Gastrocnemius medialis (tissue), 4 donors: ENCODE data around the gene RETREG2. TPM values are rescaled to one million over a fixed set of nuclear protein-coding genes. Genes with fewer than 3 reads are reported as not detected.

Source experiments
- ATAC-seq, 2 donors: fragments of 150-250 bp; one replicate each; pipeline ENCODE4 v1.9.1; 2016
- DNase-seq, 2 donors: peaks; one replicate each; pipeline ENCODE4 v3.0.0-alpha.2; 2019
- H3K27ac ChIP-seq, 4 donors: fragments of 200-600 bp; sonication (generic); 1 replicate in 1 of 4; 2 replicates in 3 of 4; pipeline ENCODE4 v1.5.1; 2016 to 2018; ENCODE audit warnings: mild to moderate bottlenecking in 2 of 4, moderate library complexity in 1 of 4
- H3K27me3 ChIP-seq, 3 donors: fragments of 200-600 bp; sonication (generic) in 2 of 3; 1 replicate in 1 of 3; 2 replicates in 2 of 3; pipeline versions ENCODE4 v1.5.1 to v1.6.0; 2016 to 2019; ENCODE audit warnings: mild to moderate bottlenecking in 1 of 3, moderate library complexity in 1 of 3
- H3K36me3 ChIP-seq, 2 donors: fragments of 200-600 bp; sonication (generic) in 1 of 2; one replicate each; pipeline ENCODE4 v1.5.1; 2017 to 2018
- H3K4me1 ChIP-seq, 2 donors: fragments of 200-600 bp; sonication (generic) in 1 of 2; one replicate each; pipeline ENCODE4 v1.5.1; 2016 to 2017; ENCODE audit warnings: mild to moderate bottlenecking in 2 of 2
- H3K4me3 ChIP-seq, 4 donors: fragments of 200-600 bp; sonication (generic) in 3 of 4; 1 replicate in 1 of 4; 2 replicates in 3 of 4; pipeline ENCODE4 v1.5.1; 2016 to 2019; ENCODE audit warnings: mild to moderate bottlenecking in 2 of 4
- H3K9me3 ChIP-seq, 3 donors: fragments of 200-600 bp; sonication (generic) in 2 of 3; 1 replicate in 1 of 3; 2 replicates in 2 of 3; pipeline ENCODE4 v1.5.1; 2016 to 2019
- POLR2A ChIP-seq, 2 donors: fragments of 450-650 bp; IDR thresholded peaks; one replicate each; pipeline ENCODE4 v1.6.1; 2017; ENCODE audit warnings: antibody characterized with exemption in 2 of 2, mild to moderate bottlenecking in 2 of 2, moderate library complexity in 2 of 2
- in situ Hi-C, 4 donors: fragments of 200-750 bp; cut with MboI; loops; one replicate each; pipeline versions ENCODE4 v1.15.0 to v1.8.0; 2017; ENCODE audit warnings: low sequenced_read_pairs in 4 of 4
- intact Hi-C: fragments of 100-400 bp; cut with DNase I; formaldehyde crosslinking; loops from one replicate; pipeline ENCODE4 v1.15.1; 2023; ENCODE audit warnings: low total_unique reads
- total RNA-seq, 4 donors: library from RNA; depleted of rRNA; stranded (reverse); fragments of >200 nt; gene quantifications; one replicate each; pipeline versions ENCODE4 v1.1.0 to v1.2.3, GENCODE V29; 2016
- TF ChIP-seq, protein P1 (sequence below), 5 experiments: fragments of 450-650 bp in 3 of 5; fragments of 200-600 bp in 2 of 5; sonication (generic) in 2 of 5; IDR thresholded peaks in 4 of 5; conservative IDR thresholded peaks in 1 of 5; 1 replicate in 4 of 5; 2 replicates in 1 of 5; pipeline ENCODE4 v1.5.1; 2016 to 2019; ENCODE audit warnings: antibody characterized with exemption in 5 of 5, mild to moderate bottlenecking in 3 of 5, moderate library complexity in 3 of 5

RETREG2 gene
- total RNA-seq, 4 donors from 2014 or later, result 39.8 to 57.2 (median 44.9) TPM

GRCh38 chr2:219159771-219160185, 18.3 kb upstream of the RETREG2 start:
- H3K27ac ChIP-seq, result peak overlapping the region; percentile 98 to 100 (median 98)
- H3K27me3 ChIP-seq, result no peaks in the 10 kb centered on the region
- intact Hi-C loops (loop anchor here (1.0 to 10.0 kb wide), 11 partner anchors 12 to 591 kb away; partner anchors contain the start of genes ANKZF1, ATG9A, CNOT9 and DNAJB2), in situ Hi-C loops (loop anchor here (5.0 to 25.0 kb wide), 6 partner anchors 105 to 138 kb away; partner anchors contain the start of gene DNAJB2 (in 2 of the 4))
- TF ChIP-seq, protein P1, sequence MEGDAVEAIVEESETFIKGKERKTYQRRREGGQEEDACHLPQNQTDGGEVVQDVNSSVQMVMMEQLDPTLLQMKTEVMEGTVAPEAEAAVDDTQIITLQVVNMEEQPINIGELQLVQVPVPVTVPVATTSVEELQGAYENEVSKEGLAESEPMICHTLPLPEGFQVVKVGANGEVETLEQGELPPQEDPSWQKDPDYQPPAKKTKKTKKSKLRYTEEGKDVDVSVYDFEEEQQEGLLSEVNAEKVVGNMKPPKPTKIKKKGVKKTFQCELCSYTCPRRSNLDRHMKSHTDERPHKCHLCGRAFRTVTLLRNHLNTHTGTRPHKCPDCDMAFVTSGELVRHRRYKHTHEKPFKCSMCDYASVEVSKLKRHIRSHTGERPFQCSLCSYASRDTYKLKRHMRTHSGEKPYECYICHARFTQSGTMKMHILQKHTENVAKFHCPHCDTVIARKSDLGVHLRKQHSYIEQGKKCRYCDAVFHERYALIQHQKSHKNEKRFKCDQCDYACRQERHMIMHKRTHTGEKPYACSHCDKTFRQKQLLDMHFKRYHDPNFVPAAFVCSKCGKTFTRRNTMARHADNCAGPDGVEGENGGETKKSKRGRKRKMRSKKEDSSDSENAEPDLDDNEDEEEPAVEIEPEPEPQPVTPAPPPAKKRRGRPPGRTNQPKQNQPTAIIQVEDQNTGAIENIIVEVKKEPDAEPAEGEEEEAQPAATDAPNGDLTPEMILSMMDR (IDR thresholded peaks at IDR 0.05 in 4 of 5, conservative IDR thresholded peaks at IDR 0.05 in 1 of 5), result no peak
- no peak for TF ChIP-seq POLR2A (IDR thresholded peaks at IDR 0.05)
- no peaks in the 10 kb centered on the region for H3K9me3 ChIP-seq
- H3K4me1 ChIP-seq, result peaks cover 9 to 11% of the 10 kb centered on the region in 2 donors
- peaks cover 3 to 16% of the 10 kb centered on the region in 2 donors for H3K36me3 ChIP-seq
- no peak for ATAC-seq
- peak overlapping the region; percentile 67 to 96 (median 78) for H3K4me3 ChIP-seq
- no peak for DNase-seq

- no peaks in the 10 kb centered on the region for H3K27me3 ChIP-seq
- peaks cover 9 to 11% of the 10 kb centered on the region in 2 donors for H3K4me1 ChIP-seq
- H3K9me3 ChIP-seq, result no peaks in the 10 kb centered on the region
- peak within 1 kb of the TSS; percentile 98 to 100 (median 98) for H3K27ac ChIP-seq
- peaks cover 3 to 16% of the 10 kb centered on the region in 2 donors for H3K36me3 ChIP-seq
- in situ Hi-C loops, result loop anchor here in 2 of 4 donors (10.0 to 25.0 kb wide), 2 partner anchors 127 to 134 kb away; partner anchors contain the start of gene DNAJB2 (in 1 of the 2)
- intact Hi-C loops, result loop anchor here (1.0 to 10.0 kb wide), 10 partner anchors 11 to 592 kb away; partner anchors contain the start of genes ANKZF1, ATG9A, CNOT9 and DNAJB2
- peak within 1 kb of the TSS; percentile 67 to 96 (median 78) for H3K4me3 ChIP-seq
- TF ChIP-seq POLR2A (IDR thresholded peaks at IDR 0.05), result peak; percentile 72
- TF ChIP-seq, protein P1 (IDR thresholded peaks at IDR 0.05 in 4 of 5, conservative IDR thresholded peaks at IDR 0.05 in 1 of 5), result peak; percentile 94 to 100 (median 99)
- DNase-seq, result peak; percentile 95 to 97
- peak; percentile 96 for ATAC-seq
Measured at GRCh38 chr2:219160186-219161017, 17.7 kb upstream of the RETREG2 start, which contains the start of gene NHEJ1. TSS of gene NHEJ1 (minus strand) at chr2:219160815. CDS start at chr2:219158362, 2,453 bp downstream.

DNA sequence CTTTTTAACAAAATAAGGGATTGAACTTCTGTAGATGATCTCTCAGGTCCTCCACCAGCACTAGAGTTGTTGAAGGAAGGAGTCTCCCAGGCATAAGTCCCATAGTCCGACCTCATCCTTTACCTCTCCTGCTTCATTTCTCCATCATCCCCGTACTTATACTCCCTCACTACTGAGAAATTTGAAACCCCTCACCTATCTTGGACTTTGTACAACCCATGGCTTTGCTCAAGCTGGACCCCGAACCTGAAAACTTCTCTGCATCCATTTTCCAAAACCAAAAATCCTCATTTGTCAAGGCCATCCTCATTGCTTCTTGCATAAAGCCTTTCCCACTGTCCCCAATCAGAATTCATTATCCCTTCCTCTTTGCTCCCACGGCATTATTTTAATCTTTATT, 17.0 kb upstream of the RETREG2 start:
- TF ChIP-seq, protein P1 (IDR thresholded peaks at IDR 0.05 in 4 of 5, conservative IDR thresholded peaks at IDR 0.05 in 1 of 5), result no peak
- no peak for TF ChIP-seq POLR2A (IDR thresholded peaks at IDR 0.05)
- H3K36me3 ChIP-seq, result peaks cover 3 to 15% of the 10 kb centered on the region in 2 donors
- no peaks in the 10 kb centered on the region for H3K27me3 ChIP-seq
- intact Hi-C loops, result loop anchor here (2.0 to 10.0 kb wide), 2 partner anchors 164 to 334 kb away; partner anchors contain the start of gene GMPPA
- no peaks in the 10 kb centered on the region for H3K9me3 ChIP-seq
- H3K27ac ChIP-seq, result peak overlapping the region; percentile 98 to 100 (median 98)
- peaks cover 9 to 11% of the 10 kb centered on the region in 2 donors for H3K4me1 ChIP-seq
- in situ Hi-C loops, result loop anchor here in 2 of 4 donors (10.0 to 25.0 kb wide), 2 partner anchors 126 to 134 kb away; partner anchors contain the start of gene DNAJB2 (in 1 of the 2)
- peak overlapping the region; percentile 67 to 96 (median 78) for H3K4me3 ChIP-seq
- DNase-seq, result no peak
- no peak for ATAC-seq

DNA sequence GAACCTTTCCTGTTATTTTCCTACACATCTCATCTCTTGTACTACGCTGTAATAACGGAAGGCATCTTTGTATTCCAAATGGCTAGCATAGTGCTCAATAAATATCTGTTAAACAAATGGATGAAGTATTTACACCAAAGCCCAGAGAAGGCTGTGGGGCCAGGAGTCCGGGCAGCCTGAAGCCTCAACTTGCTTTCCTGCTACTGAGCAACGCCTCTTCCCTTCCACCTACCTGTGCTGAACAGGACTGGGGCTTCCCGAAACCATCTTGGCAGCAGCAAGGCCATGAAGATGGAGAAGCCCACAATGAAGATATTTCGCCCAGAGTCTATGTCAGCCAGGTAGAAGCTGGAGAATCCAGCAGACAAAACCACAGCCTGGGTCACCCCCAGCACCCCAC, 14.9 kb upstream of the RETREG2 start:
- DNase-seq (no peak), ATAC-seq (no peak)
- in situ Hi-C loops (loop anchor here in 2 of 4 donors (10.0 to 25.0 kb wide), 2 partner anchors 124 to 132 kb away; partner anchors contain the start of gene DNAJB2 (in 1 of the 2)), intact Hi-C loops (loop anchor here (10.0 kb wide), 1 partner anchor 332 kb away; the partner anchor contains the start of gene GMPPA)
- H3K27me3 ChIP-seq, result no peaks in the 10 kb centered on the region
- TF ChIP-seq, protein P1 (IDR thresholded peaks at IDR 0.05 in 4 of 5, conservative IDR thresholded peaks at IDR 0.05 in 1 of 5), result no peak
- no peak for TF ChIP-seq POLR2A (IDR thresholded peaks at IDR 0.05)
- H3K4me1 ChIP-seq, result peaks cover 9 to 11% of the 10 kb centered on the region in 2 donors
- H3K36me3 ChIP-seq, result no peaks in the 10 kb centered on the region
- no peak overlapping the region for H3K4me3 ChIP-seq
- H3K27ac ChIP-seq, result no peak overlapping the region
- H3K9me3 ChIP-seq, result no peaks in the 10 kb centered on the region
